ENCODE results near the gene NR2F2.

The NR2F2 gene

DNA sequence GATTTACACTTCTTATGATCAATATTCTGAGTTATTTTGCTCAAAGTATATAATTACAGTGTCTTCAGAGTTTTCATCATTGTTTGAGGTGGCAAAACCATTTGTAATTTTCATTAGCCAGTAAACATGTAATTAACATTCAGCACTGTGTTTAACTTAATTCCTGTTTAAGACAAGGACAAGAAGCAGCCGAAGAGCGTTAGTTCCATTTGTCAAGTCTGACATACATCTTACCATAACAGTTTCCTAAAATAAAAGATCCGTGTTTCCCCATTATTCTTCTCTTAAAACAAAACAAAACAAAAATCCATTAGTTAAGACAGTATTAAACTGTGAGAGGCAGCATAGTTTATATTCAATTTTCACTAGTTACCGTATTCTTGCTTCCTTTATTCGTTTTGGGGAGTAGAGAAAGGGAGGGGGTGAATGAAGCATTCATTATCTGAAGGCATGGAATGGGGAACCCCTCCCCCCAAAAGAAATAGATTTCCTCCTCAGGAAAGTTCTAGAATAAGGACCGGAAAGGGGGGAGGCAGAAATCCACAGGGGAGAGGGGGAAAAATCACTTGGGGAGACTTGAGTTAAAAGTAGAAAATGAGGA lies 5.5 kb upstream of the NR2F2 start:
- Mint-ChIP-seq H3K36me3 (no peaks in the 10 kb centered on the region), H3K4me1 (peaks cover 10% of the 10 kb centered on the region), H3K9me3 (no peaks in the 10 kb centered on the region), H3K27me3 (peaks cover 87% of the 10 kb centered on the region), H3K4me3 (no peak overlapping the region), H3K27ac (no peak overlapping the region)
- ATAC-seq = no peak

DNA sequence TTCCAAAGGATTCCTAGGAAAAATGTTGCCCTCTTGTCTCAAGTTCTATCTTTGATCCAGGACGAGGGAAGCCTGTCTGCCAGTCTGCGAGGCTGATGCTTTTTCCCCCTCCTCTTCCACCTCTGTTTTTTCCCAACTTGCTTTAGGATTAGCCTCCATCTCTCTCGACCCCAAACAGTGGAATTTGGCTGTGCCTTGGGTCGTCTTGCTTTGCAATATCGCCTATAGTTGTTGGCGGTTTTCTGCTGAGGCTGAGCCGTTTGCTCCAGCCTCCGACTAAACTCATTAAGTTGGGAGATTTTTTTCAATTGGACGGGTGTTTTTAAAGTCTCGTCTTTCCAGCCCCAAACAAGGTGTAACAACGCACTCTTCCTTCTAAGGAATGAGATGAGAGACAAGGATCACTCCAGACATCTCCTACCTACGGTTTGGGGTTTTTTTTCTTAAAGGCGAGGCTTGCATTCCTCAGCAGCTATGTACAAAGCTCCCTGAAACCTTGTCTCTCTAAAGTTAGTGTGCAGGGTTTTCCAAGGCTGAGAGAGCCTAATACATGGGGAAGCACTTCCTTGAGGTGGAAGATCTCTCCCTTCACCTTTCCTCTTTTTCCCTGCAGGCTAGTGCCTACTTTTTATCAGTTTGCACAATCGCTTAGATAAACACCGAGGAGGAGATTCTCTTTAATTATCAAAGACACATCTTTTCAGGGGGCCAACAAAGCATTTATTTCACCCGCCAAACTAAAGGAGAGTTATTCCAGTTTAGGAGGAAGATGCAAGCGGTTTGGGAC lies 4.8 kb upstream of the NR2F2 start:
- H3K27me3 Mint-ChIP-seq = peaks cover 88% of the 10 kb centered on the region
- peaks cover 2% of the 10 kb centered on the region for H3K9me3 Mint-ChIP-seq
- peaks cover 15% of the 10 kb centered on the region for H3K4me1 Mint-ChIP-seq
- H3K4me3 Mint-ChIP-seq = no peak overlapping the region
- ATAC-seq = no peak
- H3K36me3 Mint-ChIP-seq = no peaks in the 10 kb centered on the region
- no peak overlapping the region for H3K27ac Mint-ChIP-seq

DNA sequence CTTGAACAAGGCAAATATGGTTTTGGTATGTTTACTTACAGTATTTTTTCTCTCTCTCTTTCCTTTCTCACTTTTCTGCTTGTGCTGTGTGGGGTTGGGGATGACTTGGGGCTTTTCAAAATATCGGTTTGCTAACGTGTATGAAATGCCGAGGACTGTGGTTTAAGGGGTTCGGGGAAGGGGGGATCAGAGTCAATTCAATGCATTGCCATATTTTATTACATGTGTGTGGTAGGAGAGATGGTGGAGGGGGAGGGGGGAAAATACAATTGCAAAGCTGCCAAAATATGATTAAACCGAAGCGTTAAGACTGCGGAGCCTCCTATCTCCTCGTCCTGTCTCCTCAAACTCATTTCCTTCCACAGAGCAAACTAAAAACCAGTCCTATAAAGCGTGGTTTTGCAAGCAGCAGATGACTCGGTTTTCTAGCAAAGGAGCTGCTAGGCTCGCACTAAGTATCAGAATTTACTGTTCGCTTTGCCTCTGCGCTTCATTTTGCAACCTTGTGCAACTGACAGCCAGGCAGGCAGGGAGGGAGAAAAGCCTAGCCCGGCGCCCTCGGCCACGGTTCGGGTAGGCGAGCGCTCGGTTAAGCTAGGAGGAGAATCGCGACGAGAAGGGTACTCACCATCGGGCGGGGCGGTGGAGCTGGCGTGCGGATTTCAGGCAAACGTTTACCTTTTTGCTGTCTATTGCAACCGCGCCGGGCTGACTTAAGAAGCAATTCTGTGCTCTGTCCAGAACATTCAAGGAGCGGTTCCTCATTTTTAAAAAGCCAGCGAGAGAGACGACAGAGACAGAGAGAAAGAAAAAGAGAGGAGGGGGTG lies 4.0 kb upstream of the NR2F2 start:
- Mint-ChIP-seq H3K4me1 (peaks cover 18% of the 10 kb centered on the region), H3K27ac (no peak overlapping the region), H3K36me3 (no peaks in the 10 kb centered on the region), H3K9me3 (peaks cover 3% of the 10 kb centered on the region), H3K4me3 (no peak overlapping the region), H3K27me3 (peaks cover 91% of the 10 kb centered on the region)
- no peak for ATAC-seq

DNA sequence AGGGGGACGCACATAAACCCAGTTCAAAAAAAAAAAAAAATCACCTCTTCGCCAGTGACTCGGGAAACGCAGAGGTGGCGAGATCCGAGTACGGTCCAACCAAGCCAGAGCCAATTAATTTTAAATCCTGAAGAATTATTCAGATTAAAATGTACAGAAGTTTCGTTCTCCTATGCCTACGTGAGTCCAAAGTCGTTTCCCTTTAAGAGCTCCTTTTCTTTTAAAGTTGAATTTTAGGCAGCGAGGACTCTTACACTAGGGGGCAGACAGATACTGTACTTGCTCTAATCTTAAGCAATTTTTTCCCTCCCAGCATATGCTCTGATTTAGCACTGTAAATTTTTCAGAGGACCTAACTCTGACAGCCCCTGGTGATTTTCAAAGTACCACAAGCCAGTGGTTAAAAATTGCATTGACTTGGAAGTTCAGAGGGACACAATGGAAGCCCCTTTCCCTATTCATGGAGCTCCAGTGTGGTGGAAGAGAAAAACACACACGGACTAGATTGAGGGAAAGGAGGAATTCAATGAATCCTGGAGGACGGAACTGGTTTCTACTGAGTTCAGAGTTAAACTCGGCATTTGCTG lies 3.3 kb upstream of the NR2F2 start:
- peaks cover 91% of the 10 kb centered on the region for H3K27me3 Mint-ChIP-seq
- no peak overlapping the region for H3K27ac Mint-ChIP-seq
- no peak for ATAC-seq
- no peaks in the 10 kb centered on the region for H3K36me3 Mint-ChIP-seq
- H3K4me1 Mint-ChIP-seq = peaks cover 18% of the 10 kb centered on the region
- peaks cover 3% of the 10 kb centered on the region for H3K9me3 Mint-ChIP-seq
- no peak overlapping the region for H3K4me3 Mint-ChIP-seq

DNA sequence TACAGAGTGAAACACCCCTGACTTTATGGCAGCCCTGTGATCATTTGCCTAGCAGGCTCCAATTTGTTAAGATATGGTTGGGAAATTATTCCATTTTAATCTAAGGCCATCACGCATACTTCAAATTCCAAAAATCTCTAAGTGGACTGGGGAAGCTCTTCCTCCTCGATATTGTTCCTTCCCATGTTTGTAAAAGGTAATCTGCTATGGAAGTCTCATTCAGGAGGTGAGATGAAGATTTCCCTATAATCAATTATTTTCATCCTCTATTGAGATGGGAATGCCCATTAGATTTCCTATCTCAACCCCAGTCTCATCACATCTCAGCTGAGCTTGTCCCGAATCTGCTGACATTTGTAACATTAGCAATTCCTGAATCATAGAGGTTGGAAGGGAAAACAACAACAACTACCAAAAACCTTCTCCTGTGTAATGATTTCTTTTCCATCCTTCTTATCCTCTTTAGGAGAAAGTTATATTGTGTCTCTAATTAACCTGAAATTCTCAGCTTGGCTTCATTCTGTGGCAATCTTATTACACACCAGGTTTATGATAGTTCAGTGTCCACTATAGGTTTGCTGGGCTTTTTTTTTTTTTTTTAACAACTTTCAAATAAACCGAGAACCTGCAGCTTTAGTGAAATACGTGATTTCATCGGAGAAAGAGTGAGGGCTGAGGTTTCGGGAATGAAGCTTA lies 2.2 kb upstream of the NR2F2 start:
- peaks cover 21% of the 10 kb centered on the region for H3K4me1 Mint-ChIP-seq
- H3K36me3 Mint-ChIP-seq = no peaks in the 10 kb centered on the region
- peaks cover 6% of the 10 kb centered on the region for H3K9me3 Mint-ChIP-seq
- peaks cover 91% of the 10 kb centered on the region for H3K27me3 Mint-ChIP-seq
- no peak overlapping the region for H3K4me3 Mint-ChIP-seq
- no peak for ATAC-seq
- no peak overlapping the region for H3K27ac Mint-ChIP-seq

DNA sequence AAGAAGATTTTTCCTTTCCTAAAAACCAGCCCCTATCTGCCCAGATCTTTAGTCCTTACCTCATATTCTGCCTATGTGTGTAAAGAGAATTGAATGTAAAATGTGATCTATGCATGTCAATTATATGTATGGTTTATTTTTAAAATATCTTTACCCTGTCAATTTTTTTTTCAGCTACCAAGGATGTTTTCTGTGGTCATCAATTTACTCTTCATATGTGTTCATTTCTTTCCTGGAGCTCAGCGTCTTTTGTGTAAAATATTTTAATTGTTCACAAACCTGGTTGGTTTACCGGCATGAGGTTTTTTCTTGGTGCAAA lies 1.7 kb upstream of the NR2F2 start:
- Mint-ChIP-seq H3K27ac (no peak overlapping the region), H3K4me3 (no peak overlapping the region), H3K9me3 (peaks cover 6% of the 10 kb centered on the region), H3K27me3 (peaks cover 91% of the 10 kb centered on the region), H3K36me3 (no peaks in the 10 kb centered on the region), H3K4me1 (peaks cover 24% of the 10 kb centered on the region)
- no peak for ATAC-seq

DNA sequence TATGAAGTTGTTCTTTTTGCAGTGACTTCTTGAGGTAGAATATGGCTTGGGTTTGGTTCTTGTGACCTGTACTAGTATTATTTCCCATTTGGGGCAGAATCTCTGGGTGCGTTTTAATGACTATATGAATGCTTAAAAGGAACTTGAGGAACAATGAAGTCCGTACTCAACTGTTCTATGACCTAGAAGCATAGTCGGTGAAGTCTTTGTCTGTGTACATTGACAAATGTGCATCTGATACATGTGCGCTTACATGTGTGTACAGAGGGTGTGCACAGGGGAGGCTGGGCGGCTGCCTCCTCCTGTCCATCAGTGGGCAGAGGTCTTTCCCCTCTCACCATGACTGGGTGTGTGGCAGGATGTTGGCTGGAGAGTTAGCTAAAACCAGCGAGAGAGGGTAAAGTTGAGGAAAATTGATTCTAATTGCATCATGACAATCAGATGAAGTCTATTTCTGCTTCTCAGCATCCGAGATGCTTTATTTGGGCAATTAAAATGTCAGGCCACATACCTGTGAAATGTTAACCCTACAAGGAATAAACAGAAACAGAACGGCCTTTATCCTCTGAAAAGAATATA lies 1.0 kb upstream of the NR2F2 start:
- Mint-ChIP-seq H3K9me3 (peaks cover 6% of the 10 kb centered on the region), H3K27me3 (peaks cover 91% of the 10 kb centered on the region), H3K4me1 (peaks cover 24% of the 10 kb centered on the region), H3K27ac (no peak overlapping the region), H3K4me3 (no peak overlapping the region), H3K36me3 (no peaks in the 10 kb centered on the region)
- no peak for ATAC-seq

DNA sequence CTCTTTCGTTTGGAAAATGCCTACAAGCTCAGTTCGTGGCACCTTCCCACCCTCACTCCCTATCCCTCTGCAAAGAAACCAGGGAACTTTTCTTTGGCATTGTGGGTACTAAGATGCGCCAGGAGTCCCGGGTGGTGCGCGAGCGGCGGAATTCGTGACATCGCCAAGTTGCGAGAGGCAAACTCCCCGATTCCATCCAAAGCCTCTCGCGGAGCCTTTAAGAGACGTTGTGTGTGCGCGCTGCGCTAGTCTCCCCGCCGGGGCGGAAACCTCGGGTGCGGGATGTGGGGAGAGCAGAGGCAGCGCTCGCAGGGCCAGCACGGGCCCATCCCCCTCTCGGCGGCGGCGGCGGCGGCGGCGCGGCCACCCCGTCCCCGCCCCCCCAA lies 443 bp upstream of the NR2F2 start:
- Mint-ChIP-seq H3K4me1 (peaks cover 24% of the 10 kb centered on the region), H3K9me3 (peaks cover 6% of the 10 kb centered on the region), H3K4me3 (peak overlapping the region; percentile 54), H3K27me3 (peaks cover 91% of the 10 kb centered on the region), H3K27ac (no peak overlapping the region), H3K36me3 (no peaks in the 10 kb centered on the region)
- ATAC-seq = no peak

DNA sequence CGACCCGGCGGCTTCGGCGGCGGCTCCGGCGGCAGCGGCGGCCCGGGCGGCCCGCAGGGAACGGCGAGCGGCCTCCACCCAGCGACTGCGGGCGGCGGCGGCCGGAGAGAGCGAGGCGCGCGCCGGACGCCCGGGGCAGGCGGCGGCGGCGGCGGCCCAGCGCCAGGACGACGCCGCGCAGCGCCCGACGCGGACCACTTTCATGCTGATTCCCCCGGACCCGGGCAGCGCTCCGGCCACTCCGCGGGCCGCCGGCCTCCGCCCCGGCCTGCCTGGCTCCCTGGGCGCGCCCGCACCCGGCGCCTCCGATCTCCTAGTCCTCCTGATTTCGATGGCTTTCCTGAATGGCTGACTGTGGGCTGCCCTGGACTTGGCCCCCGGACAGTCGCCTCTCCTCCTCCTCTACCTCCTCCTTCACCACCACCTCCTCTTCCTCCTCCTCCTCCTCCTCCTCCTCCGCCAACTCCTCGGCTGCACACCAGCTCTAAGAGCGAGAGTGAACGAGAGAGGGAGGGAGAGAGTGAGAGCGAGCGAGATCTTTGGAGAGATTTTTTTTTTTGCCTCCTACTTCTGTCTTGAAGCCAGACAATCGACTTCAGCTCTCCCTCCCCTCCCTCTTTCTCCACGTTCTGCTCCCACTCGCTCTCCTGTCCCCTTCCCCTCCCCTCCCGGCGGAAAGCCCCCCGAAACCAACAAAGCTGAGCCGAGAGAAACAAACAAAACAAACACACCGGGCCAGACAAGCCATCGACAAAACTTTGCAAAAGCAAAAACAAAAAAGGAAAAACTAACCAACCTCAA lies 844 bp downstream of the NR2F2 start:
- H3K4me1 Mint-ChIP-seq = peaks cover 24% of the 10 kb centered on the region
- ATAC-seq = no peak
- no peak overlapping the region for H3K27ac Mint-ChIP-seq
- no peak overlapping the region for H3K4me3 Mint-ChIP-seq
- H3K36me3 Mint-ChIP-seq = no peaks in the 10 kb centered on the region
- peaks cover 90% of the 10 kb centered on the region for H3K27me3 Mint-ChIP-seq
- H3K9me3 Mint-ChIP-seq = peaks cover 6% of the 10 kb centered on the region

DNA sequence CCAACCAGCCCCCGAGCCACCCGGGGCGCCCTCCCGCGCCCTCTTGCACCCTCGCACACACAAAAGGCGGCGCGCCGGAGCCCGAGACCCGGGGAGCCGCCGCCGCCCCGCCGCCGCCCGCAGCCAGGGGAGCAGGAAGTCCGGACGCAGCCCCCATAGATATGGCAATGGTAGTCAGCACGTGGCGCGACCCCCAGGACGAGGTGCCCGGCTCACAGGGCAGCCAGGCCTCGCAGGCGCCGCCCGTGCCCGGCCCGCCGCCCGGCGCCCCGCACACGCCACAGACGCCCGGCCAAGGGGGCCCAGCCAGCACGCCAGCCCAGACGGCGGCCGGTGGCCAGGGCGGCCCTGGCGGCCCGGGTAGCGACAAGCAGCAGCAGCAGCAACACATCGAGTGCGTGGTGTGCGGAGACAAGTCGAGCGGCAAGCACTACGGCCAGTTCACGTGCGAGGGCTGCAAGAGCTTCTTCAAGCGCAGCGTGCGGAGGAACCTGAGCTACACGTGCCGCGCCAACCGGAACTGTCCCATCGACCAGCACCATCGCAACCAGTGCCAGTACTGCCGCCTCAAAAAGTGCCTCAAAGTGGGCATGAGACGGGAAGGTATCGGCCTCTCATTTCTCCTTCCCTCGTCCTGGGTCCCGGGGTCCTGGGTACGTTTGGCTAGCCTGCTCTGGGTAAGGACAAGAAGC lies 1.6 kb downstream of the NR2F2 start:
- Mint-ChIP-seq H3K4me1 (peaks cover 18% of the 10 kb centered on the region), H3K36me3 (no peaks in the 10 kb centered on the region), H3K4me3 (no peak overlapping the region), H3K27me3 (peaks cover 90% of the 10 kb centered on the region), H3K27ac (no peak overlapping the region), H3K9me3 (peaks cover 6% of the 10 kb centered on the region)
- peak; percentile 8 for ATAC-seq

DNA sequence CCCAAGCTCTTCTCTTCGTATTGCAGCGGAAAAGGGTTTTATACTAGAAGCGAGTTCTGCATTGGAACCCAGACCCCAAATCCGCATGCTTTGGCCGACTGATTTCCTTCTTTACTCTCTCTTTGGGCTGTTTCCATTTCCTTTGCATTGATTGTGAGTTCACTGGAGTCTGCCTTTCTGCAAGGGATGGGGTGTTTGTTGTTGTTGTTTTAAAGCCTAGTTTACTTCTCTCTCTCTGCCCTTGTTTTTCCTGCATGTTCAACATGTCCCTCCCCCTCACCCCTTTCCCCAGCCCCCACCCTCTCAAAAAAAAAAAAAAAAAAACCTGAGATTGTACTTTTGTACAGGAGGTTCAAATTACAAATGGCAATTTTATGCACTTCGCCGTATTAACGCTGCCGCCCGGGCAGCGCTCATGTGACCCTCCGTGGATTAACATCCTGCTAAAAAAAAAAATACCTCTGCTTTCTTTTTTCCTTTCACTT lies 2.2 kb downstream of the NR2F2 start:
- Mint-ChIP-seq H3K4me3 (no peak overlapping the region), H3K27me3 (peaks cover 93% of the 10 kb centered on the region), H3K9me3 (peaks cover 6% of the 10 kb centered on the region), H3K4me1 (peaks cover 18% of the 10 kb centered on the region), H3K27ac (no peak overlapping the region), H3K36me3 (no peaks in the 10 kb centered on the region)
- ATAC-seq = no peak

DNA sequence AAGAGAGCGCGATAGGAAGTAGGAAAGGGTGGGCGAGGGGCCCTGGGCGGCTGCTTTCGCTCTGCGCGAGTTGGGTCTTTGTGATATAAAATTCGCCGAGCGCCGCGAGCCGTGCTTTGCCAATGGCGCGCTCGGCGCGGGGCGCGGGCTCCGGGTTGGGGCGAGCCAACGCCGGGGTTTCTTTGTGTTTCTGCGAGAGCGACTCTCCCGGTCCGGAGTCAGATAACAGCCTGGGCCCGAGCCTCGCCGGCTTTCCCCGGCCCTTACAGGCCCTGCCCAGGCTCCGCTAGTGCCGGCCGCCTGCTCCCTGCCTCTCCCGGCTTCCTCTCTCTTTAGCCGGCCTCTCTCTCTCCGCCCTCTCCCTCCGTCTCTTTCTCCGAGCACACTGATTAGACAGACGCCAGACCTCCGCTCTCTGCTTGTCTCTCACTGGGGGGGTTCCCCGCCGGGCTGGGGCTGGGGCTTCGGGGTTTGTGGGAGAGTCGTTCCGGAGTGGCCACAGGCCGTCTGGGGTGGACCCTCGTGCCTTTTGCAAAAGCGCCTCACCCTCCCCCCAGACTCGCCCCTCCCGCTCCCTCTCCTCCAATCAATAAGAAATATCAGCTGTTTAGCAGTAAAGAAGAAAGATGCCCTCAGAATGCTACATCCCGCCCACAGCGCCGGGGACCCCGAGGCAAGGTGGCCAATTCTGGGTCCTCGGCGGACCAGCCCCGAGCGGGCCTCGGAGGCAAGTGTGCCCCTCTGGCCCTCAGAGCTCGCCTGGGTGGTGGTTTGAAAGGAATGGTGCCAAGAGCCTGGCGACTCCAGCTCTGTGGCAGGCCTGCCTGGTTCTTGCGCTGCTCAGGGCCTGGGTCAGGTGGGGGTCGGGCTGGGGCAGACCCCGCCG lies 2.9 kb downstream of the NR2F2 start:
- Mint-ChIP-seq H3K4me3 (no peak overlapping the region), H3K9me3 (peaks cover 6% of the 10 kb centered on the region), H3K4me1 (peaks cover 18% of the 10 kb centered on the region), H3K36me3 (no peaks in the 10 kb centered on the region), H3K27ac (no peak overlapping the region), H3K27me3 (peaks cover 88% of the 10 kb centered on the region)
- ATAC-seq = no peak

Measured in stimulated activated memory B cell treated with anti-CD40 and anti-IgM and Interleukin-4, amounts not matched to agents 10 μg/mL and 1 μg/mL and 100 μg/mL, for 72 hours (primary cell).